Colonic mucosa (tissue), 4 donors: ENCODE data around the gene EGFL7. TPM values are rescaled to one million over a fixed set of nuclear protein-coding genes. Genes with fewer than 3 reads are reported as not detected.

Experiments used
- DNase-seq: peaks from one replicate; pipeline ENCODE4 v3.0.0-alpha.2; 2020
- H3K27ac ChIP-seq: fragments of 200-600 bp; one replicate; pipeline ENCODE4 v1.8.0; 2021
- H3K27me3 ChIP-seq: fragments of 200-600 bp; one replicate; pipeline ENCODE4 v1.8.0; 2021
- H3K36me3 ChIP-seq: fragments of 200-600 bp; one replicate; pipeline ENCODE4 v1.8.0; 2021
- H3K4me1 ChIP-seq: fragments of 200-600 bp; one replicate; pipeline ENCODE4 v1.8.0; 2021; ENCODE audit warnings: mild to moderate bottlenecking
- H3K4me3 ChIP-seq: fragments of 200-600 bp; one replicate; pipeline ENCODE4 v1.8.0; 2021
- H3K9ac ChIP-seq, 2 donors: one replicate each; pipeline ENCODE4 v1.7.0; 2013; ENCODE audit warnings: control low read depth in 2 of 2, low read depth in 2 of 2, low read length in 2 of 2
- H3K9me3 ChIP-seq: fragments of 200-600 bp; one replicate; pipeline ENCODE4 v1.8.0; 2021
- intact Hi-C: fragments of 100-400 bp; cut with DNase I; formaldehyde crosslinking; loops from one replicate; pipeline ENCODE4 v1.14.1; 2022
- total RNA-seq, 2 donors: library from RNA; stranded (reverse); fragmentation: NEBNext Ultra II Directional in 1 of 2; extraction: Animal tissue kit (Norgen Biotek cat#: 25700) in 1 of 2; gene quantifications; one replicate each; pipeline ENCODE4 v1.2.1, GENCODE V29; 2021
- TF ChIP-seq, protein P1 (sequence below): fragments of 200-600 bp; IDR thresholded peaks from one replicate; pipeline ENCODE4 v1.8.0; 2022; ENCODE audit warnings: antibody characterized with exemption, mild to moderate bottlenecking
- donor health status: healthy.
- donor health status: DM: no; HTN: no; CAD: no.
- donor health status: DM: no; HTN: no; CAD: no.

EGFL7 gene
- total RNA-seq, 2 donors from 2014 or later = 17.3 to 28.4 TPM

DNA sequence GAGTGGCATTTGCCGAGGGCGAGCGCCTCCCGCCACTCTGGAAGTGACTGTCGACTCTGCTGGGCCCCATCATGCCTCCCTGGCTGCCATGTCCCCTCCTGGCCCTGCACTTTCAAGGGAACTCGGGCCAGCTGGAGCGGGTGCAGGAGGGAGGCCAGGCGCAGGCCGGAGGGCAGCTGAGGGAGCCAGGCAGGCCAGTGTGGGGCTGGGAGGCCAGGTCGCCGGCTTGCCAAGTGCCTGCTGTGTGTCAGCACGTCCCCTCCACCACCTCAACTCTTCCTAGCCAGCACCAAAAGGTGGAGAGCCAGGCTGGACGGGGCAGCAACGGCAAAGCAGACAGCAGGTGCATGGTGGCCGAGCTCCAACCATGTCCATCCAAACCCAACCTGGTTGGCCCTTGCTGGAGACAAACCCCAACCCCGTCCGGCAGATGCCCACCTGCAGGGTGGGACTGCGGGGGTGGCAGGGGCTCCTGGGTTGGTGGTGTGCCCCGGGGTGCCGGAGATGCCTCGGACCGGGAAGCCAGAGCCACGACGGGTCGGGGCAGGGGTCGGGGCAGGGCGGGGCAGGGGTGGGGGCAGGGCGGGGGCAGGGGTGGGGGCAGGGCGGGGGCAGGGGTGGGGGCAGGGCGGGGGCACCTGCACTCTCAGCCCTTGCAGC, 36.5 kb upstream of the EGFL7 start:
- intact Hi-C loops = loop anchor here (10.0 kb wide), 1 partner anchor 81 kb away; the partner anchor contains the start of gene NOTCH1
- TF ChIP-seq, protein P1, sequence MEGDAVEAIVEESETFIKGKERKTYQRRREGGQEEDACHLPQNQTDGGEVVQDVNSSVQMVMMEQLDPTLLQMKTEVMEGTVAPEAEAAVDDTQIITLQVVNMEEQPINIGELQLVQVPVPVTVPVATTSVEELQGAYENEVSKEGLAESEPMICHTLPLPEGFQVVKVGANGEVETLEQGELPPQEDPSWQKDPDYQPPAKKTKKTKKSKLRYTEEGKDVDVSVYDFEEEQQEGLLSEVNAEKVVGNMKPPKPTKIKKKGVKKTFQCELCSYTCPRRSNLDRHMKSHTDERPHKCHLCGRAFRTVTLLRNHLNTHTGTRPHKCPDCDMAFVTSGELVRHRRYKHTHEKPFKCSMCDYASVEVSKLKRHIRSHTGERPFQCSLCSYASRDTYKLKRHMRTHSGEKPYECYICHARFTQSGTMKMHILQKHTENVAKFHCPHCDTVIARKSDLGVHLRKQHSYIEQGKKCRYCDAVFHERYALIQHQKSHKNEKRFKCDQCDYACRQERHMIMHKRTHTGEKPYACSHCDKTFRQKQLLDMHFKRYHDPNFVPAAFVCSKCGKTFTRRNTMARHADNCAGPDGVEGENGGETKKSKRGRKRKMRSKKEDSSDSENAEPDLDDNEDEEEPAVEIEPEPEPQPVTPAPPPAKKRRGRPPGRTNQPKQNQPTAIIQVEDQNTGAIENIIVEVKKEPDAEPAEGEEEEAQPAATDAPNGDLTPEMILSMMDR = no peak
- Histone ChIP-seq H3K4me3 (no peak overlapping the region), H3K4me1 (peaks cover 38% of the 10 kb centered on the region), H3K9me3 (no peaks in the 10 kb centered on the region), H3K36me3 (no peaks in the 10 kb centered on the region), H3K27ac (peak overlapping the region; percentile 5), H3K9ac (peak overlapping the region in 1 of 2 donors; percentile 22), H3K27me3 (no peaks in the 10 kb centered on the region)
- peak; percentile 30 for DNase-seq

DNA sequence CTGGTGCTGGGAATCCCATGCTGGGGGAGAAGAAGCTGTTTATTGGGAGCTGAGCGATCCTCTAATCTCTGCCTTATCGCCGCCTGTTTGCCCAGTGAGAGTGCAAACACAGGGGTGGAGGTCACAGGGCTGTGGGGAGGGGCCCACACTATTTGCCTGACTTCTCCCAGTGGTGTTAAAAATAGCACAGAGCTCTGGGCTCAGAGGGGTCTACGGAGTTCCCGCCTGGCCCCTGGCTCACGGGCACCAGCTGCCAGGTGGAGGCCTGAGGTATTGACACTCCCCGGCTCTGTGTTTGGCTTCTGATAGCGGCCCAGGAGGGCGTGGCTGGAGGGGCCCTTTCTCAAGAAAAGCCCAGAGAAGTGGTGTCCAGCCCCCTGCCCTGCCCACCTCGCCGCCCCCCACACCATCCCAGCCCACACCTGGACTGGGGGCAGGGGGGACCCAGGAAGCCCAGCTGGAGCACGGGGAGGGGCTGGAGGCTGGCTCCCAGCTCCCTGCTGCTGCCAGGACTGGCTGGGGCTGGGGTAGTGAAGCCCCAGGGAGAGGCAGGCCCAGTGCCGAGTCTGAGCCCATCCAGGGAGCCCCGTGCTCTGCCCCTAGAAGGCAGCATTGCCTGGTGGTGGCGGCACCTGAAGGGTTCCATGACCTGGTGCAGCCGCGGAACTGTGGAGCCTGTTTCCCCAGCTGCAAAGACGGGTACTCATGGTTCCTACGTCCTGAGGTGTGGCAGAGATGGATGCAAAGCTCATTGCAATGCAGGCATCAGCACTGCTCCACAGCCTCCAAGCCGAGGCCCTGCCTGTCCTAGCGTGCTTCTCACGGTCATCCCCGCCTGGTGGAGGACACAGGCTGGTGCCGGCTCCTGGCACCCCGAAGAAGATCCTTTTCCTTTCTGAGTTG, 35.7 kb upstream of the EGFL7 start:
- peaks cover 38% of the 10 kb centered on the region for H3K4me1 ChIP-seq
- peak overlapping the region; percentile 47 for H3K27ac ChIP-seq
- H3K27me3 ChIP-seq = no peaks in the 10 kb centered on the region
- no peak overlapping the region for H3K4me3 ChIP-seq
- H3K36me3 ChIP-seq = no peaks in the 10 kb centered on the region
- DNase-seq = peak; percentile 83
- peak overlapping the region; percentile 12 to 55 for H3K9ac ChIP-seq
- H3K9me3 ChIP-seq = no peaks in the 10 kb centered on the region
- intact Hi-C loops = loop anchor here (10.0 kb wide), 1 partner anchor 82 kb away; the partner anchor contains the start of gene NOTCH1
- TF ChIP-seq, protein P1 = peak; percentile 23

DNA sequence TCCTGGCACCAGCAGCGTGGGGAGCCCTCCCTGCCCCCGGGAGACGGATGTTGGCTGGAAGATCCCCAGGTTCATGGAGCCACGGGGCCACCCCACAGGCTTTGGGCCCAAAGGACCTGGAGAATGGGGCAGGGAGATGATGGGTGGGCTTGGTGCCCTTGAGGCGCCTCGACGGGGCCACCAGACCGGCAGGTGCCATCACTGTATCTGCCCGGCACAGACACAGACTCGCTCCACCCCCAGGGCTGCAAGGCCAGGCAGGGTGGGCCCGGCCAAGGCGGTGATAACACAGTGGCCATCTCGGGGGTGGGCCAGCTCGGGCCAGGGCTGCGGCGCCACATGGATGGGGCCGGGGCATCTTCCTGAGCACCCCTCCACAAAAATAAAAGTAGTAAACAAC, 35.0 kb upstream of the EGFL7 start:
- Histone ChIP-seq H3K27me3 (no peaks in the 10 kb centered on the region), H3K27ac (no peak overlapping the region)
- DNase-seq = peak; percentile 21

DNA sequence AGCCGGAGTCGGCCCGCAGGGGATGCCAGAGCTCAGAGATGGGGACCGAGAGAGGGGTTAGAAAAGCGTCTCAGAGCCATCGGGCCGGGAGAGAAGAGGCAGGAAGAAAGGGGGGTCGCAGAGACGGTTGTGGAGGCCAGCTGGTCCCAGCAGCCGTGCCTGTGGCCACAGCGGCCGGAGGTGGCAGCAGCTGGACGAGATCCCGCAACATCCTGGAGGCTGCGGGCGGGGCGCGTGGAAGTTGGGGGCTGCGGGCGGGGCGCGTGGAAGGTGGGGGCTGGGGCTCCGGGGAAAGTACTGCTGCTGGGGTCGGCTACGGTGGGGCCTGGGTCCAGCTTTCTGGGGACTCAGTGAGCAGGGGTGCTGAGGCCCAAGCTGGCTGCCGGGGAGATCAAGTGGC, 34.4 kb upstream of the EGFL7 start:
- peaks cover 38% of the 10 kb centered on the region for H3K4me1 ChIP-seq
- H3K4me3 ChIP-seq = no peak overlapping the region
- no peaks in the 10 kb centered on the region for H3K27me3 ChIP-seq
- H3K27ac ChIP-seq = no peak overlapping the region
- no peak overlapping the region for H3K9ac ChIP-seq
- H3K9me3 ChIP-seq = no peaks in the 10 kb centered on the region
- intact Hi-C loops = loop anchor here (10.0 kb wide), 1 partner anchor 83 kb away; the partner anchor contains the start of gene NOTCH1
- peak; percentile 22 for DNase-seq
- no peaks in the 10 kb centered on the region for H3K36me3 ChIP-seq
- TF ChIP-seq, protein P1 = no peak

More for the DNA sequence above, 35.0 kb upstream of the EGFL7 start:
- H3K9ac ChIP-seq = no peak overlapping the region
- H3K4me3 ChIP-seq = no peak overlapping the region
- no peaks in the 10 kb centered on the region for H3K9me3 ChIP-seq
- peaks cover 38% of the 10 kb centered on the region for H3K4me1 ChIP-seq
- intact Hi-C loops = loop anchor here (10.0 kb wide), 1 partner anchor 83 kb away; the partner anchor contains the start of gene NOTCH1
- TF ChIP-seq, protein P1 = peak; percentile 2
- H3K36me3 ChIP-seq = no peaks in the 10 kb centered on the region
